GM19238 (cell line): ENCODE measurements around the gene HAPSTR1.
"Not testable (repeated sequence)": the region's sequence is repeated elsewhere in the genome, so short reads cannot be mapped to it uniquely, and the experiment has no call there.

Experiments
- DNase-seq: peaks from one replicate; pipeline ENCODE4 v3.0.0; 2011; ENCODE audit warnings: low spot score; ENCODE audit not compliant: insufficient read length

The HAPSTR1 gene

GRCh38 chr16:9090960-9091866 lies at the start of gene HAPSTR1:
Gene HAPSTR1 (plus strand): TSS chr16:9091644. CDS start chr16:9092045, 401 bp downstream.
- peak; percentile 93 for DNase-seq

- no peak for DNase-seq
Observed at GRCh38 chr16:9042533-9042932, 48.9 kb upstream of the HAPSTR1 start.

- DNase-seq: no peak
Observed at GRCh38 chr16:9042964-9043680, 48.3 kb upstream of the HAPSTR1 start.

GRCh38 chr16:9045562-9045961 lies 45.9 kb upstream of the HAPSTR1 start:
- not testable (repeated sequence) for DNase-seq

GRCh38 chr16:9046667-9047055 lies 44.8 kb upstream of the HAPSTR1 start:
- DNase-seq: no peak

- DNase-seq: no peak
Observed at GRCh38 chr16:9047689-9048301, 43.6 kb upstream of the HAPSTR1 start.

- no peak for DNase-seq
Observed at GRCh38 chr16:9048302-9048700, 43.1 kb upstream of the HAPSTR1 start.

GRCh38 chr16:9049241-9049640 lies 42.2 kb upstream of the HAPSTR1 start:
- DNase-seq: no peak

GRCh38 chr16:9050102-9050830 lies 41.2 kb upstream of the HAPSTR1 start:
- DNase-seq: no peak

- no peak for DNase-seq
Observed at GRCh38 chr16:9053006-9053601, 38.3 kb upstream of the HAPSTR1 start.

GRCh38 chr16:9054460-9054859 lies 37.0 kb upstream of the HAPSTR1 start:
- DNase-seq: no peak

GRCh38 chr16:9055115-9055514 lies 36.3 kb upstream of the HAPSTR1 start:
- DNase-seq: no peak

- DNase-seq: no peak
Observed at GRCh38 chr16:9055661-9056060, 35.8 kb upstream of the HAPSTR1 start.

- no peak for DNase-seq
Observed at GRCh38 chr16:9056061-9056460, 35.4 kb upstream of the HAPSTR1 start.

- no peak for DNase-seq
Observed at GRCh38 chr16:9058211-9058610, 33.2 kb upstream of the HAPSTR1 start.

- DNase-seq: no peak
Observed at GRCh38 chr16:9060225-9060624, 31.2 kb upstream of the HAPSTR1 start.

- DNase-seq: no peak
Observed at GRCh38 chr16:9061358-9061813, 30.1 kb upstream of the HAPSTR1 start.

GRCh38 chr16:9062301-9062700 lies 29.1 kb upstream of the HAPSTR1 start:
- no peak for DNase-seq

- no peak for DNase-seq
Observed at GRCh38 chr16:9065077-9065476, 26.4 kb upstream of the HAPSTR1 start.

- no peak for DNase-seq
Observed at GRCh38 chr16:9068886-9069285, 22.6 kb upstream of the HAPSTR1 start.

- DNase-seq: no peak
Observed at GRCh38 chr16:9070254-9070653, 21.2 kb upstream of the HAPSTR1 start.
